GM18520 (cell line): ENCODE data around the gene LPCAT1.
A peak's percentile ranks its signal among the peaks of the same experiment; 100 is the strongest.
"Not testable (repeated sequence)": the region's sequence is repeated elsewhere in the genome, so short reads cannot be mapped to it uniquely, and the experiment has no call there.

Experiments
- ATAC-seq: cut with Tn5 transposase; IDR thresholded peaks from one replicate; pipeline ENCODE4 v1.9.1; 2021; ENCODE audit not compliant: unreplicated experiment

Gene LPCAT1

DNA sequence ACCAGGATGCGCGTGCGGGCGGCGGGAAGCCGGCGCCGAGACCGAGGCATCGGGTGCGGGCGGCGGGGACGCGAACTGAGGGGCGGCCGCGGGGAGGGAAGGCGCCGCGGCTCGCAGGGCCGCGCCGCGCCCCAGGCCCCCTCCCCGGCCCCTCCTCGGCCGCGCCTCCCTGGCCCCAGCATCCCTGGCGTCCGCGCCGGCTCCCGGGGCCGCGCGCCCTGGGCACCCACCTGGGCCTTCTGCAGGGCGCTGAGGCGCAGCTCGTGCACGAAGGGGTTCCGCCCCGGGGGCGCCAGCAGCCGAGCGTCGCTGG, 324 bp downstream of the LPCAT1 start:
- peak; percentile 18 for ATAC-seq

DNA sequence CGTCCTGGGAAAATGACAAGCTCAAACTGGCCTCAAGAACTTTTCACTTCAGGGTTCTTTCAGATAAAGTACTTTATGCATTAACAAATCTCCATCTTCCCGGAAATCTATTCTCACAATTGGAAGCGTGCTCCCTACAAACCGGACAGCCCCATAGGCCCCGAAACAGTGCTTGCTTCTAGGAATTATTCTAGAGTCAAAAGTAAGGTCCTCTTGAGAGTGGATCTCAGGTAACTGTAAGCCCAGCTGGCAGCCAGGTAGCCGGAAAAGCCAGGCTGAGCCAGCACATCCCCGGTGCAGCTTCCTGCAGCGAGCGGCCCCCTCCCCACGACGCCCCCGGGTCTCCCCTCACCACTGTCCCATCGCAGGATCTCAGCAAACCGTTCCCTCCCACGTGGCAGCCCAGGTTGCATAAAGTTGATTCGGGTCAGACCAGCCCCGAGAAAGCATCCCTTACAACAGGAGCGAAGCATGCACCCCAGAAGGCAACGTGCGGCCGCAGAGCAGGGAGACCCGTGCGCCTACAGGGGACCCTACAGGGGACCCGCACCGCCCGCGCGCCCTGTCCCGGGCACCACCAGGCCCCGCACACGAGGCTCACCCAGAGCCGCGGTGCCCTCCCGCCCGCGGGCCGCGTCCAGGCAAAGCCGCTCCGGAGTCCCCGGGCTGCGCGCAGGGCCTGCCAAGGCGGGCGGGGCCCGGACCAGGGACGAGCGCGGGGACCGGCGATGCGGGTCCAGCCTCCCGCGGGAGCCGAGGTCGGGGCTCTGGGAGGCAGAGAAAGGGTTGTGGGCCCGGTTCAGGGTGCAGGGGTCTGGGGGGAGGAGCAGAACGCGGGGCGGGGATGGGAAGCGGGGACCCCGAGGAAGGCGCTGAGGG, 920 bp downstream of the LPCAT1 start:
- no peak for ATAC-seq

DNA sequence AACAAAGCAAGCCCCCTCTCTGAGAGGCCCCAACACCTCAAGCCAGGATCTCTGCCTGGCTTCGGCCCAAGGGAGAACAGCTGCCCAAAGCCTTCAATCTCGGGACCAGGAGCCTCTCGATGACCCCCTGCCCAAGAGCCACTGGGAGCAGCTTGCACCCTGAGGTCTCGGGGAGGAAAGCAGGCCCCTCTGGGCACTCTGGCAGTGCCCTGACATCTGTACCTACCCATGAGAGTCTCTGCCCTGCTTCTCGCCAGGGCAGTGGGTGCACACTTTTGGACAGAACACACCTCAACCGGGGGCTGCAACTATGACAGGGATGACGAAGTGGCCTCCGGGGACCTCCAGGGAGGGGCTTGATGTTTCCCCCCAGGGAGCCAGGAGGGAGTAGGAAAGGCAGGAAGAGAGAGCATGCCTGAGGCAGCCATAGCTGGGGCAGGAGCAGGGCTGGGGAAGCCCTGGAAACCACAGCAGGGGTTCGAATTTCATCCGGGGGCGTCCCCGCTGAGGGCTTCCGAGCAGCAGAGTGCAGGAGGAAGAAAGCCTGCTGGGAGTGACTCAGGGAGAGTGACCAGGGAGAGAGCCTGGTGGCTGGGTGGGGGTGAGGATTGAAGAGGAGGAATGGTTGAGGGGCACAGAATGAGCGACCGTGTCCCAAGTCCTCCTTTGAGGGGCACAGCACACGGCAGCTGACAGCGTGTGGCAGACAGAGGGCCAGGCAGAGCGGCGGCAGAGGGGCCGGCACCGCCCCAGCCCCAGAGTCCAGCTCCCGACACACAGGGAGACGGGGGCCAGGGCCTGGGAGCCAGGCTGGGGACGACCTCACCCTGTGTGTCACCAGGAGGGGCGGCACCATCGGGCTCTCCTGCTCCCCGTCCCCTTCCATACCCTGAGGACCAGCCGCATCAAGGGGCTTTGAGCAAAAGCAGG, 1.8 kb downstream of the LPCAT1 start:
- no peak for ATAC-seq

DNA sequence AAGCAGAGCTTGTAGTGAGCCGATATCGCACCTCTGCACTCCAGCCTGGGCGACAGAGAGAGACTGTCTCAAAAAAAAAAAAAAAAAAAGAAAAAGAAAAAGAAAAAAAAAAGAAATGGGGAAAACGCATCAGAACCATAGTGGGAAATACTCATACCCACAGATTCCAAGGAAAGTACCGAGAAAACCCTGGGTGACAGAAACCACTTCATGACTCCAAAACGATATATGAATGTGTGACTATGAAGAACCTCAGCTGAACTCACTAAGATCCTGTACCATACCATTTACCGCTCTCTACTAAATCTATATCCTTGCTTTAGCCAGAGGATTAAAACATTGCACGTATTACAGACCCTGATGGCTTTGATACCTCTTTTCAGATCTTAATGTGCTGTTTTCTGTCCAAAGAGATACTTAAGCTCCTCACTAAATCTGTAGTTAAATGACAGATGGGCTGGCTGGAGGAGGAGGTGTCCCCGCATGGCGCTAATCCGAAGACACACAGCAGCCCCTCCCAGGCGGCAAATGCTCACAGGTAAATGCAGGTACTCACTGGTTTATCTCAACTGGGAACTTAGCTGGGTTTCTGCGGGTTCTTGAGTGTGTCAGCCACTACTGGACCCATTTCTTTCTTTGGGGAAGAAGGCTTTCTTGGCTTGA, 2.8 kb downstream of the LPCAT1 start:
- no peak for ATAC-seq

DNA sequence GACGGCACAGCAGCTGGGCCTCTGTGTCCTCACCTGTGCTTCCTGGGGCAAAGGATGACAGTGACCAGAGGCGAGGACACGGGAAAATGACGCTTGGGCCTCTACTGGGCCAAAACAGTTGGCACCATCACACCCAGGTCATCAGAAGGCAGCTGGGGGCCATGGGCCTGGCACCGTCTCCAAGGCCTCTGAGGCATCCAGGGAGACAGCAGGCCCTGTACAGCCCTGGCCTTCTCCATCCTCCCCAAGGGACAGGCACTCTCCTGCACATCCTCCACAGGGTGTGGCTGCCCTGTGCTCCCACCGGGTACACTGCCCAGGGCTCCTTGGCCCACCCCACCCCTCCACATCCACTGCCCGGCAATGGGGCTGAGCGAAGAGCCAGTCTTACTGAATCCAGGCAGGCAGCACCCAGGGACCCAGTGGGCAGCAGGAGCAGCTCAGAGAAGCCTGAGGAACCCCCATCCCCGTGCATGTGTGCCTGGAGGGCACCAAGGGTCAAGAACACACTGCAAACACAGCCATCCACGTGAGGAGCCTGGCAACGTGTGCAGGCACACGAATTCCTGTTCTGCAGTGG, 4.0 kb downstream of the LPCAT1 start:
- ATAC-seq = no peak

DNA sequence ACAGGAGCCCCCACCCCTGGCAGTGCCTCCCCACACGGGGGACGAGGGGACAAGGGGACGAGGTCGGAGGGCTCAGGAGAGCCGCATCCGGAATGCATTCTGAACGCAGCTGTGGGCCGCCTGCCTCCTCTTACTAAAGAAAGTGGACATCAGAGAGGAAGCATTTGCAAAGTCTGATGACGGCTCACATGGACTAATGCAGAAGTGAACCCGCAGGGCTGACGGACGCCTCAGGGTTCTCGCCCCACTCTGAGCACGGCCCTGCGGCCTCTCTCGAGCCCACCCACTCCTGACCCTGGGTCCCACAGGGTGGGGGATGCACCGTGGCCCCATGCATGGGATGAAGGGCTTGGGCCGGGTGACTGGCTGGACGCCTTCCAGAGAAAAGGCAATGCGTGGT, 5.9 kb downstream of the LPCAT1 start:
- no peak for ATAC-seq

DNA sequence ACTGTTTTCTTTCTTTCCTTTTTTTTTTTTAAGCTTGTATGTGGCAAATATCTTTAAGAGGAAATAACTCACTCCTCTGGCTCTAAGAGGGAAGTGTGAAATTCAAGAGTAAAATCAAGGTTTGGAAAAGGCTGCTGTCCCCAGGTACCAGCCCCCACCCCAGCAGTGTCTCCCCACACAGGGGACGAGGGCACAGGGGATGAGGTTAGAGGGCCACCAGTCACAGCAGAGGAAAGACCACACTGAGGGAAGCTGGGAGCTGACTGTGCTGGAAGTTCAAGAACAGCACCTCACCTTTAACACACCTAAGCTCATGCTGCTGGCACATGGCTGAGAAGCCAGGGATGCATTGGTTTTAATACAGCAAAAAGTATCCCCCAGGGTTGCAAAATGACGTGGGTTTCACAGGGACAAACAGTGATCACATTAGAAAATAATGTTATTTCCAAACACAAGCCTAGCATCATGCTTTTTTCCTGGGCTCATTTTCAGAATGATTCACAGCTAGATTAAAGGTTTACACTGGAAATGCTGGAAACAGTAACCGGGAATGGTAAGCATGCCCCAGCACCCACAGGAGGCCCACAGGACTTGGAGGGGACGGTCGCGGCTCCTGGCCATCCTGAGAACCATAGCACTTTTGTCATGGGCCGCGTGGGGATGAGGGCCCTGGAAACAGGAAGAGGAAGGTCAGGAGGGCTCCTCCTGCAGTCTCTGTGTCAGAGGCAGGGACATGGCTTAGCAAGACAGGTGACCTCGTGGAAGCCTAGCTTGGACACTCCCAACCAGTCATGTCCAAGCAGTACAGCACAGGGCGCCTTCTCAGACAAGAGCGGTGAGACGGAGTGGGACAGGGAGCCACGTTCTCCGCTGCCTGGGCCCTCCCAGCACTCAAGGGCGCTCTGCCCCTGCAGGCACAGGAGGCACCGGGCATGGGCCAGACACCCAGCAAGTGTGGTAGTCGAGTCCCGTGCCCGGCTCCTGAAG, 6.9 kb downstream of the LPCAT1 start:
- no peak for ATAC-seq

DNA sequence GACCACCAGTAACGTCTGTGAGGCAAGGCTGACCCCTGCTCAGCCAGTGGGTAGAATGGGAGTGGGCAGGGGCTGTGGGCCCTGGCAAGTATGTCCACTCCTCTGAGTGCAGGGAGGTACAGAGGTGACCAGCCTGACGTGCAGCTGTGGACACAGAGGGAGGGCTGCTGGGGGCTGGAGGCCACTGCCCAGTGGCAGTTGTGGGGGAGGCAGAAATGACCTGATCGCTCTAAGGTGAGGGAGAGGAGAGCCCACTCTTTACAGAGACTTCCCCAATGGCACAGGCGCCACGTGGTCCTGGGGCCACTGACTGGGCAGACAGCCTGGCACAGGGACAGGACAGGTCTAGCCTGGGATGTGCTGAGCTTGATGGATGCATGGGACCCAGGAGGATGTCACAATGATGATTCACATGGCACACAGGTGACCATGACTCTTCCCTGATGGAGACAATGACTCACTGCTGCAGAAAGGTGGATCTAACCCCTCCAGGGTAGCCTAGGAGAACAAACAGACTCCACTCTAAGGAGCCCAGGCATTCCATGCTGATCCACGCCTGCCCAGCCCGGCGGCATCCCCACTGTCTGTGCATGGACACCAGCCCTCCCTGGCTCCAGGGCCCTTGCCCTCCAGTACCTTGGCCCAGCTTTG, 7.7 kb downstream of the LPCAT1 start:
- ATAC-seq = no peak

DNA sequence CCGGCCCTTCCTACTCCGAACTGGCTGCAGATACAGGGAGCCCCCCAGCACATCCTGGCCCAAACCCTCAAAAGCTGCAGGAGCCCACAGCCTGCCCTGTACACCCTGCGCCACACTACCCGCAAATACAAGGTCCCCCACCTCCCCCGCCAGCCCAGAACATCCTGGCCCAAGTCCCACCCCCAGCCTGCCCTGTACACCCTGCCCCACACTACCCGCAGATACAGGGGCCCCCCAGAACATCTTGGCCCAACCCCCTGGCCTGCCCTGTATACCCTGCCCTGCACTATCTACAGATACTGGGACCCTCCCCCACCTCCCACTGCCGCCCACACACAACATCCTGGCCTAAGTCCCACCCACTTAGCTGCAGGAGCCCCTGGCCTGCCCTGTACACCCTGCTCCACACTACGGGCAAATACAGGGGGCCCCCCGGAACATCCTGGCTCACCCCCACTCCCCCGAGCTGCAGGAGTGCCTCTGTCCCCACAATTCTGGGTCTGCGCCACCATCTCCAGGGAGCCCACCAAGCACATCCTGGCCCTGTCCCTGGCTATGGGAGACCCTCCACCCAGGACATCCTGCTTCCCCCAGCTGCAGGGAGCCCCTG, 8.3 kb downstream of the LPCAT1 start:
- no peak for ATAC-seq

DNA sequence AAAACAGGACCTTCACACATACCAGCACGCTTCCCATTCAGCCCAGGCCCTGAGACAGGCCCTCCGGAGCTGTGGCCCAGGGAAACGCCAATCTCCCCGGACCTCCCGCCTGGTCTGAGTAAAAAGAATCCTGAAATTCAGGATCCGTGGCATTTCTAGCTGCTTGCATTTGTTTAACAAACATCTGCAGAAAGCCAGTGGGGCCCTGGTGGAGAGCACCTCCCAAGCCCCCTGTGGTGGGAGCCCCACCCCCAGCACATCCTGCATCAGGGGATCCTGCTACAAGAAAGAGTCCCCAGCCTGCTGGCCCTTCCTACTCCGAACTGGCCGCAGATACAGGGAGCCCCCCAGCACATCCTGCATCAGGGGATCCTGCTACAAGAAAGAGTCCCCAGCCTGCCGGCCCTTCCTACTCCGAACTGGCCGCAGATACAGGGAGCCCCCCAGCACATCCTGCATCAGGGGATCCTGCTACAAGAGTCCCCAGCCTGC, 8.9 kb downstream of the LPCAT1 start:
- not testable (repeated sequence) for ATAC-seq

DNA sequence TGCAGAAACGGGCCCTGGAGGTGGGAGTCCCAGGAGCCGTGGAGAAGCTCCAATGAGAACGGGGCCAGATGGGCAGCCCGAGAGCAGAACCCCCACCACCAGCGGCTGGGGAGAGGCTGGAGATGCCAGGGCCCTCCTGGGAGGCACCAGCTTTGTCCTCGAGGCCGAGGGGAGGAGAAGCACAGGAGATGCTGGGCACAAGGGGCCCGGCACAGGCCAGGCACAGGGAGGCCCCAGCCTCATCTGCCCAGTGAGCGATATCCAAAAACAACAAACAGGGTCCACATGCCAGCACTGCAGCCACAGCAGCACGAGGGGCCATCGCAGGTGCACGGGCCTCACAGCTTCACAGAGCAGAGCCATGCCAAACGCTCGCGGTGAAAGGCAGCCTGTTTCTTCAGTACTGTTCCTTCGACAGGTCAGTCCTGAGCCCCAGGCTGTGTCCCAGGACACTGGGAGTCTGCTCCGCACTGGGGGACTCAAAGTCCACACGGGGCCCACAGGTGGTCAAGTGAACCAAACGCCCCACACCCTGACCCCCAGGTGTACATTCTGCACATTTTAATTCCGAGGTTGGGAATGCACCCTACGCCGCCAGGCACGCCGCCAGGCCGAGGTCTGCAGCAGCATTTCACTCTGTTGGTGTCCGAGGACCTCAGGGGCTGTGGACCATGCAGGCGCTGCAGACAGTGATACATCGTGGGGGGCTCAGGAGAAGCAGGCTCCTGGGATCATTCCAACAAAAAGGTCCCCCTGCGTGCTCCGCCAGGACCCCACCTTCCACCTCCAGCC, 9.5 kb downstream of the LPCAT1 start:
- no peak for ATAC-seq

DNA sequence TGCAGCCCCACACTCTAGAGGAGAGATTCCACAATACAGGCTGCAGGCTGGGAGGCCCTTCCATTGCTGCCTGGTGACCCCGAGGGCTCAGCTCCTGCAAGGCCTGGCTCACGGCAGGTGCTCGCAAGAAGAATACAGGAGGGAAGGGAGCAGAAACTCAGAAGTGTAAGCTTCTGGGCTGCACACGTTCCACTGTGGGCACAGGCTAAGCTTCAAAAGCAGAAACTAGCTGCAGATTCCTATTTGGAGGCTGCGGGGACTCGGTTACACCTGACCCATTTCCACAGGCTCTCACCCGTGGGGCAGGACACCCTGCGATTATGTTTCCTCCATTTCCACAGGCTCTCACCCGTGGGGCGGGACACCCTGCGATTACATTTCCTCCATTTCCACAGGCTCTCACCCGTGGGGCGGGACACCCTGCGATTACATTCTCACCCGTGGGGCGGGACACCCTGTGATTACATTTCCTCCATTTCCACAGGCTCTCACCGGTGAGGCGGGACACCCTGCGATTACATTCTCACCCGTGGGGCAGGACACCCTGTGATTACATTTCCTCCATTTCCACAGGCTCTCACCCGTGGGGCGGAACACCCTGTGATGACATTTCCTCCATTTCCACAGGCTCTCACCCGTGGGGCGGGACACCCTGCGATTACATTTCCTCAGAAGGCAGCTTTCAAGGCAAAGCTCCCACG, 10.3 kb downstream of the LPCAT1 start:
- no peak for ATAC-seq

DNA sequence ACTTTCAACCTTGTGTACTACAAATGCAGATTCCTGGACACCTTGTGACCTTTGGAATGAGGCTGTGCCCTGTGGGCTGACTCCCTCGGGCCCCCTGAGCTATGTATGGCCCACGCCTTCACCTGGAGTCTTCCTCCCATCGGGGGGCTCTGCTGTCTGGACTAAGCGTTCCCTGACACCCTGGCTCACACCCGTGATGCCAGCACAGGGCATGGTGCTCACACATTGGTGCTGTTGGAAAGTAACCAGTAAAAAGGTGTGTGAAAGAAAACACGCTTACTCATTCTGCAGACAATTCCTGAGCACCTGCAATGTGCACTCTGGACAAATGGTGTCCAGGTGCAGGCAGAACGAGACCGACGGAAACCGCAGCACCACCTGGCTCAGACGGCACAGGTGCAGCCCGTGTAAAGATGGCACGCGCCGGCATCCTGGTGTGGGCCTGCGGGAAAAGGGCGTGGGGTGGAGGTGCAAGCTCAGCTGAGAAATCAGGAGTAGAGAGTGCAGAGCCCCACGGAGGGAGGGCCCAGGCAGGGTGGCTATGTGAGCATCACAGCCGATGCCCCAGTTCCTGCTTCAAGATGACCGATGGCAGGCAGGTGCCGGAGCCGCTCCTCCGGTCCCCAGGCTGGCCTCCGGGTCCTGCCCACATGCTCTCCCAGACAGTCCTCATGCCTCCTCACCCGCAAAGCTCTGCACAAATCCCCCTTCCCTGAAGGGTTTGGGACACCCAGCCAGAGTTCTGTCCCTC, 11.0 kb downstream of the LPCAT1 start:
- ATAC-seq = no peak

DNA sequence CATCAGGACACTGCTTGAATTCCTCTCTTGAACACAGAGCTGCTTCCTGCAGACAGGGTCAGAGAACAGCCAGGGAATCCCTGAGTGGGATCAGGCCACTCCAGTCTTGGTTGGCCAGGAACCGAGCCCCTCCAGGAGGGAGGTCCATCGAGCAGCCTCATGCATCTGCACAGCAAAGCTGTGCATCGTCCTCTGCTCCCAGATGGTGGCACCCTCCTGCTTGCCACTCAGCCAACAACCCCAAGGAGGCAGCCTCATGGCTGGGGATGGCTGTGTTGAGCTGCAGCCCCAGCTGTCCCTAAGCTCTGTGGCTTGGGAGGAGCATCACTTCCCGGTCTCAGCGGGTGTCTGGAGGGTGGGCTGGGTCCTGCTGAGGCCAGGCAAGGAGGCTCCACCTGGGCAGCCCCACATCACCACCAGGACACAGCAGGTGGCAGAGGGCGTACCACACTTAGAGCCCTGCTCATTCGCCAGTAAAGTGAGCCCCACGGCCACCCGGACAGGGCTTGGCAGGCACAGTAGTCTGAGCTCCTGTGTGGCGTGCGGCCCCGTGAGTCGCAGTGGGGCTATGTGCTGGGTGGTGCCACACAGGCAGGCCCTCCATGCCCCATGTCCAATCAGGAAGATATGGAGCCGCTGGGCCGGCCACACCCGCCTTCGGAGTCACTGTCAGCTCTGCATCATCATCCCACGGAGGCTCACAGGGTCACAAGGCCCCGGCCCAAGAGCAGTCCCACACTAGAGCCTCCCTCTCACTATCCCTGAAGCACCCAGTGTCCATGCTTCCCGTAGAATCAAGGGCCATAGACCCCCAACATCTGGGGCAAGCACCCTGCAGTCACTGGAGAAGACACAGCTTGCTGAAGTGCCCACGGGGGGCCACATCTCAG, 11.9 kb downstream of the LPCAT1 start:
- no peak for ATAC-seq

DNA sequence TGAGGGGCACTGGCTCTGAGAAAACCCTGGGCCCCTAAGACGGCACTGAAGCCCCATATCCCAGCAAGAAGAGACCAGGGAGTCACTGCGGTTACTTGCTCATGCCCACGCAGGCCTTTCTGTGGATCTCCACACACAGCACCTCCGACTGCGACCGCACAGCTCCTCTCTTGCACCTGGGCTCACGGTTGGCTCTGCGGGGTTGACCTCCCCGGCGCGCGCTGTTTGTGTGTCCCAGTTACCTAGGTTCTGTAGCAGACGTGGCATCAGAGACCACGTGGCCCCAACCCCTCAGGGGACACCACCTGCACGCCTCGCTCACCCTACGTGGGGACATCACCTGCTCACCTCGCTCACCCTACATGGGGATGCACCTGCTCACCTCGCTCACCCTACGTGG, 12.7 kb downstream of the LPCAT1 start:
- no peak for ATAC-seq

DNA sequence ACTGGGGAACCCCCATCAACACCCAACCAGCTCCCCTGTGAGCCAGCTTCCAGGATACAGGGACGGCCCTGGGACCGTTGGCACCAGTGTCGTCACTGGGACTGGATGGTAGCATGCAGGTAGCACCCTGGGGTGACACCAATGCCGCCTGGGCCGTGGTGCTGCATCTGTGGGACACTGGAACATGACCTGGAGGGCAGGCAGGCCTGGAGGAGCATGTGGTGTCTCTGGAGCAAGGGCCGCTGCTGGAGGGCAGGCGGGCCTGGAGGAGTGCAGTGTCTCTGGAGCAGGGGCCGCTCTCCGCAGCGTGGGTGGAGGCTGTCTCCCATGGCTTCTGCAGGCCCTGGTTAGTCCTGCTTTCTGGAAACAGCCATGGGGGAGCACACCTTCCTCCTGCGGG, 13.1 kb downstream of the LPCAT1 start:
- no peak for ATAC-seq
